ENCODE data around the gene NLGN1. TPM values are rescaled to one million over a fixed set of nuclear protein-coding genes. Genes with fewer than 3 reads are reported as not detected.

The NLGN1 gene
- total and polyA plus RNA-seq, 2 of the 8 experiments (the other 6 are each of a cell fraction or from before 2014, with no cell fraction given), result 7.8 to 14.8 TPM

GRCh38 chr3:174251681-174252080 lies 854.1 kb downstream of the NLGN1 start (continued):
- no peak for TF ChIP-seq CHD7 (IDR thresholded peaks at IDR 0.05; ENCODE audit: insufficient replicate concordance, low read length)
- no peak for TF ChIP-seq SAP30 (IDR thresholded peaks at IDR 0.05; ENCODE audit: insufficient read depth, insufficient replicate concordance, low read length)
- no peak for TF ChIP-seq ZNF274 (IDR thresholded peaks at IDR 0.05; ENCODE audit: borderline replicate concordance, extremely low read depth, low read length)
- no peak for TF ChIP-seq SIRT6 (IDR thresholded peaks at IDR 0.05; ENCODE audit: low read length)
